Body of pancreas (tissue), 4 donors: ENCODE measurements around the gene CLTC.
A peak's percentile ranks its signal among the peaks of the same experiment; 100 is the strongest.

ENCODE experiments used
- POLR2A ChIP-seq, 3 donors: fragments of 450-650 bp; IDR thresholded peaks; one replicate each; pipeline ENCODE4 v1.6.1; 2016; ENCODE audit warnings: antibody characterized with exemption in 3 of 3, mild to moderate bottlenecking in 2 of 3
- TF ChIP-seq, protein P1 (sequence below), 7 experiments: fragments of 450-650 bp in 4 of 7; fragments of 200-600 bp in 3 of 7; sonication (generic) in 3 of 7; IDR thresholded peaks; one replicate each; pipeline ENCODE4 v1.5.1; 2016 to 2019; ENCODE audit warnings: antibody characterized with exemption in 7 of 7

DNA sequence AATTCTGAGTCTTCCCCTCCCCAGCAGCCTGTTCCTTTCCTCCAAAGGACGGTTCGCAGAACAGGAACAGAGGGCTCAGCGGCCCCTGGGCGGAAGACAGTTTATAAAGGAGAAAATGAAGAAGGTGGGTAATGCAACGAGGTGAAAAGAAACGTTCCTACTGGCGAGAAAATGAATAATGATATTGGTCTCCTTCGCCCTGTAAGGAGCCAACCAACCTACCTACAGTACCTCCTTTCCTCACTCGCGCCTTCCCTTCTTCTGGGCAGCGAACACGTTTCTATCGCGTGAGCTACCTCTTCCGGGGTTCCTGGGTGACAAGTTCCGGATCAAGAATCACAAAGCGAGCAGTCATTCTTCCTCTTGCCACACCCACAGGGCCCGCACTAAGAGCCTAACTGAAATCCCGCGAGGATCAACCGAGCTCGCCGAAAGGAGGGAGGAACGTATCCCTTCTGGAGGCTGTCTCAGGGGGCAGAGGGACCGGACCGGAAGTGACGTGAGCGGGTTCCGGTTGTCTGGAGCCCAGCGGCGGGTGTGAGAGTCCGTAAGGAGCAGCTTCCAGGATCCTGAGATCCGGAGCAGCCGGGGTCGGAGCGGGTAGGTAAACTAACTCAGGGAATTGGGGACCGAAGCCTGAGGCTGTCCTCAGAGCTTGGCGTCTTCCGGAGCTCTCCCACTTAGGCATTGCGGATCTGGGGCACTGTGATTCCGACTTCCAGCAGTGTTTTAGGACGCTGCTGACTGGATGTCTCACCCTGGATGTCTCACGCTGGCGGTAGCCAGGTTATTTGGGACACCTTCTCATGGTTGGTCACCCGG lies 87.7 kb downstream of the CLTC start, which contains the start of the genes PTRH2 and VMP1:
- peak; percentile 36 to 92 (median 90) for TF ChIP-seq POLR2A (IDR thresholded peaks at IDR 0.05)
- TF ChIP-seq, protein P1, sequence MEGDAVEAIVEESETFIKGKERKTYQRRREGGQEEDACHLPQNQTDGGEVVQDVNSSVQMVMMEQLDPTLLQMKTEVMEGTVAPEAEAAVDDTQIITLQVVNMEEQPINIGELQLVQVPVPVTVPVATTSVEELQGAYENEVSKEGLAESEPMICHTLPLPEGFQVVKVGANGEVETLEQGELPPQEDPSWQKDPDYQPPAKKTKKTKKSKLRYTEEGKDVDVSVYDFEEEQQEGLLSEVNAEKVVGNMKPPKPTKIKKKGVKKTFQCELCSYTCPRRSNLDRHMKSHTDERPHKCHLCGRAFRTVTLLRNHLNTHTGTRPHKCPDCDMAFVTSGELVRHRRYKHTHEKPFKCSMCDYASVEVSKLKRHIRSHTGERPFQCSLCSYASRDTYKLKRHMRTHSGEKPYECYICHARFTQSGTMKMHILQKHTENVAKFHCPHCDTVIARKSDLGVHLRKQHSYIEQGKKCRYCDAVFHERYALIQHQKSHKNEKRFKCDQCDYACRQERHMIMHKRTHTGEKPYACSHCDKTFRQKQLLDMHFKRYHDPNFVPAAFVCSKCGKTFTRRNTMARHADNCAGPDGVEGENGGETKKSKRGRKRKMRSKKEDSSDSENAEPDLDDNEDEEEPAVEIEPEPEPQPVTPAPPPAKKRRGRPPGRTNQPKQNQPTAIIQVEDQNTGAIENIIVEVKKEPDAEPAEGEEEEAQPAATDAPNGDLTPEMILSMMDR (IDR thresholded peaks at IDR 0.05) = peak in 2 of 7 experiments; percentile 4 to 7
